NCI-H748 treated with DMSO at 0.1 percent for 48 hours (cell line): ENCODE data around the gene CNNM4.

Experiments
- DNase-seq: peaks from one replicate; lab custom pipeline; 2025; lab: John Stamatoyannopoulos, UW

The CNNM4 gene

DNA sequence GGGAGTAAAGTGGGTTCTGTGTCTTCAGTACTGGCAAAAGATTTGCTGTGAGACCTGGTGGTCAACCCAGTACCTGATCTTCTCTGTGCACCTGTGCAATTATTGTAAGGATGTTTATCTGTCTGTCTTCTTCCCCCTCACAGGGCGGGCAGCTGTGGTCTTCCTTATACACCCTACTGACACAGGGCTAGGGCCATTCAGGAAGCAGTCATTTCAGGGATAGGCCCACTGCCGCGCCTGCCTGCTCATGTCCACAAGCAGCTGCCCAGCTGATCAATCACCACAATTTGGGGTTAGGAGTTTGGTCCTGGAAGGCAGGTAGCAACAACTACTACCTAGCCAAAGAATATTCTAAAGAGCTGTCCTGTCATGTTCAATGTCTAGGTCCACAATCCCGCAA is 1.2 kb upstream of the CNNM4 start:
- DNase-seq: no peak

DNA sequence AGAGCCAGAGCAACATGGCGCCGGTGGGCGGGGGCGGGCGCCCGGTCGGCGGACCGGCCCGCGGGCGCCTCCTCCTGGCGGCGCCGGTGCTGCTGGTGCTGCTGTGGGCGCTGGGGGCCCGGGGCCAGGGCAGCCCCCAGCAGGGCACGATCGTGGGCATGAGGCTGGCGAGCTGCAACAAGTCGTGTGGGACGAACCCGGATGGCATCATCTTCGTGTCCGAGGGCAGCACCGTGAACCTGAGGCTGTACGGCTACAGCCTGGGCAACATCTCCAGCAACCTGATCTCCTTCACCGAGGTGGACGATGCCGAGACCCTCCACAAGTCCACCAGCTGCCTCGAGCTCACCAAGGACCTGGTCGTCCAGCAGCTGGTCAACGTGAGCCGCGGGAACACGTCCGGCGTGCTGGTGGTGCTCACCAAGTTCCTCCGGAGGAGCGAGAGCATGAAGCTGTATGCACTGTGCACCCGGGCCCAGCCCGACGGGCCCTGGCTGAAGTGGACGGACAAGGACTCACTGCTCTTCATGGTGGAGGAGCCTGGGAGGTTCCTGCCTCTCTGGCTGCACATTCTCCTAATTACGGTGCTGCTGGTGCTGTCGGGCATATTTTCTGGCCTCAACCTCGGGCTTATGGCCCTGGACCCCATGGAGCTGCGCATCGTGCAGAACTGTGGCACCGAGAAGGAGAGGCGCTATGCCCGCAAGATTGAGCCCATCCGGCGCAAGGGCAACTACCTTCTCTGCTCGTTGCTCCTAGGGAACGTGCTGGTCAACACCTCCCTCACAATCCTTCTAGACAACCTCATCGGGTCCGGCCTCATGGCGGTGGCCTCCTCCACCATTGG is 507 bp downstream of the CNNM4 start:
- DNase-seq: no peak

DNA sequence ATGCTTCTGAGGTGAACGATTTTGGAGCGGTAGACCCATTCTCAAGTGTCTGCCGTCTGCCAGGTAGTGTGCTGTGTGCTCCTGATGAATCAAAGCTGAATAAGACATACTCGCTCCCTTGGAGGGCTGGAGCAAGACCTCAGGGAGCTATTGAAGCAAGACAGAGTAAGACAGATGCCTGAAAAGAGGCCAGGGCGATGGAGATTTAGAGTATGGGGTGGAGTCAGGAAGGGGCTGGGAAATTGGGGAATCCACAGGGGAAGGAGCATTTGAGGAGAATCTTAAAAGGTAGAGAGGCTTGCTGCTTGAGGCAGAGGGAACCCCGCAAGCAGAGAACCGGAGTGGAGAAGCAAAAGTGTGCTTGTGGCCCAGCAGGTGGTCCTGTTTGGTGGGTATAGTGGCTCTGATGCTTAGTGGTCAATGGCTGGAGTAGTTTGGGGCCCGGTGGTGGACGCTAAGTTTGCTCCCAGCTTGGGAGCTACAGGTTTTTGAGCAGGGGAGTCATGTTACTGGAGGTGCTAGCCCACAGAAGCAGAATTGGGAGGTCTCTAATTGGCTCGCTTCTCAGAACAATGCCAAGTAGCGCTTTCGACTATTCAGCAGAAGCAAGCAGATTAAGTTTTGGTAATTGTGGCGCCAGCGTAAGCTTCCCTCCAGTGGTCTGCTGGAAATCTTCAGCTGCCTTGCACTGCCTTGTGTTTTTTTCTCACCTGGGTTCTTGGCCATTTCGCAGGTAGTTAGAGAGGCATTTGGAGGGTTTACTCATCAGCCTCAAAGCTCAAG is 2.0 kb downstream of the CNNM4 start:
- DNase-seq: peak; percentile 12

DNA sequence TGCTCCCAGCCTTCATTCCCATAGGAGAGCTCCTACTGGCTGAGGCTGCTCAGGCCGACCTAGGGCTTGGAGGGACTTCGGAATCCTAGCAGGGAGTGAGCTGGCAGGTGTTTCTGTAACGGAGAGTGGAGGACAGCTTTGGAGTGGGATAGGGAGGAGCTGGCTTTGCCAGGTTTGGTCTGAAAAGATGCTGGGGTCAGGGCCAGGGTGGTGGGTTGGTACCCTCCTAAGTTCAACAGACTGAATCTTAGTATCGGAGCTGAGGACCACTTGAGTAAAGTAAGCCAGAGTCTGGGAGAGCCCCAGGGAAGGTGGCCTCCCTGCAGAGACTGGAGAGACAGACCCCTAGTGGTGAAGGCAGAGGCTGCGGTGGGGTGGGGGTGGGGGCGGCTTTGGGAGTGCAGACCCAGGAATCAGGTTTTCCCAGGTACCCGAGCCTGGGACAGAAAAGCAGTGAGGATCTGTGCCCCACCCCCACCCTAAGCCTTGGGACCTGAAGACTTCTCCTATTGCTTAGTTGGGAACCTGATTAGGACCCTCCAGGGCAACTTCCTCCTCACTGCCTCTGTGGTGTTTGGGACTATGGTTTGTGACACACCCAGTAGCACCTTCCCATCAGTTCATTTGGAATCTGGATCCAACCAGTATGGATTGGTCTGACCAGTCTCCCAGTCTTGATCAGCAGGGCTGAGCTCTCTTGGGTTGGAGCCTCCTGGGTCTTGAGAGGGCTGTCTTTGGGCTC is 3.0 kb downstream of the CNNM4 start:
- no peak for DNase-seq

DNA sequence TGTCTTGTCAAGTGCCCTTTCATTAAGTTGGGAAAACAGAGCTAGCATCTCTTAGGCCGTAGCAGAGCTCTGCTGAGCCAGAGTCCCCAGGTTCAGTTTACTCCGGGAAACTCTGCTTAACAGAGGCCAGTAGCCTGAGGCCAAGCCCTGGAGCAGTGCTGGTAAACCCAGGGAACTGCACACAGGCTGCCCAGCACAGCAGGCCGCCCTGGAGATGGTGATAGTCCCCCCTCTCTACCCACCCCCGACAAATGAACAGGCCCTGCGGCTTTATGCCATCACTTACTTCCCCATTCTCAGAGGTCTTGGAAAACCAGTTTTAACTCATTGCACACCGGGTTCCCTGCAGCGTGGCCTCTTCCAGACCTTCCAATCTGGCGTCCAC is 3.5 kb downstream of the CNNM4 start:
- DNase-seq: no peak

DNA sequence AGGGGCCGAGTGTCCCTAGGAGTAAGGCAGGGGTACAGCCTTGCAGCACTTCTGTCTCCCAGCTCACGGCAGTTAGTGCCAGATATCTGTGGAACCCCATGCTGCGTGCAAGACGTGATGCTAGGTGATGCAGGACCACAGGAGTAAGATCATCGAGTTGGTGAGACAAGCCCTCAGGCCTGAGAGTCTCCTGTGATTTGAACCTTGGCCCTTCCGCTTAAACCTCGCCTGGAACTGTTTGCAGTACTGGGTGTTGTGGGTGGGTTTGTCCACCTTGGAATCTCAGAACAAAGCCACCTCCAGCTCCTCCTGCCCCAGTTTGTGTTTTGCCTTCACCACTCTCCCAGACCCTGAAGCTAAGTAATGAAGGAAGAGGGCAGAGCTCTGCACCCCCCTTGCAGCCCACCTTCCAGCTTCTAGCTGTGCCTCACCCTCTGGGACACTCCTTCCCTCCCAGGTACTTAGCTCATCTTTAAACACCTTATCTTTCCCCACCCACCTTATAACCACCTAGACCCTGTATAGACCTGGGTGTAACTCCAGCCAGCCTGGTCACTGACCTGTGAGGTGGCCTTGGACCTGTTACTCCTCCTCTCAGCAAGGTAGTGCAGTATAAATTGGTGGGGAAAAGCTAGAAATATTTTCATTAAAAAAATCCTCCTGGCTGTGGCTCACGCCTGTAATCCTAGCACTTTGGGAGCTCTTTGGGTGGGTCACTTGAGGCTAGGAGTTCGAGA is 6.6 kb downstream of the CNNM4 start:
- no peak for DNase-seq

DNA sequence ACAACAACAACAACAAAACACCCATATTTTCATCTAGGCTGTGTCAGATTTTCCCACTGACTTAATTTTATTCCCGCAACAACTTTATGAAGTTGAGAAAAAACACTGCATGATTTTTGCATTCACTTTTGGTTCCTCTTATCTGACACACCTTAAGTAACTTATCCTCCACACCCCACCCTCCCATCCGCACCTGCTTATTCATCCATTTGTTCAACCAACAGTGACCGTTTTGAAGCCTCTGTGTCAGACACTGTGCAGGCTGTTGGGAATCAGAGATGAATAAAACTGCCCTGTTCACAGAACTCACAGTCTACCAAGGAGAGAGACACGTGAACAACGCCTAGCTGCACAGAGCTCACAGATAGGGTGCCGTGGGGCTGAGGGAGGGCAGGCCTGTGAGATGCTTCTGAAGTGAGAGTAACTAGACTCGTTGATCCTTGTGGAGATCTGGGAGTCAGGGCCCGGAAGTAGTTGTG is 7.4 kb downstream of the CNNM4 start:
- DNase-seq: no peak

DNA sequence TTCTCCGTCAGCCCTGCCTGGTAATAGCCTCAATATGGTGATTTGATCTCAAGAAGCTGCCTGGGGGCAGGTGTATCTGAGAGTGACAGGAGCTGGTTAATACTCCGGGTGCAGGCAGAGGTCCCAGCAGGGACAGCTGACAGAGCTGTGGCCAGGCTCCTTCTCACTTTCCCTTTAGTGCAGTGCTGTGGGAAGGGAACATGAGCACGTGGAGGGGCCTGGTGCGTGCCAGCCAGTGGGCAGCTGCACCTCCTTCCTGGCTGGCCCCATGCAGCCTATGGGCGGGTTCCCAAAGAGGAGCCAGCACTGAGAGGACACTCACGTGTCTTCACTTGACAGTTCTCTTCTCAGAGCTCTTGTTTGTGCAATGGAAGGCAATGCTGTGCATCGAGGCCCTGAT is 9.1 kb downstream of the CNNM4 start:
- no peak for DNase-seq

DNA sequence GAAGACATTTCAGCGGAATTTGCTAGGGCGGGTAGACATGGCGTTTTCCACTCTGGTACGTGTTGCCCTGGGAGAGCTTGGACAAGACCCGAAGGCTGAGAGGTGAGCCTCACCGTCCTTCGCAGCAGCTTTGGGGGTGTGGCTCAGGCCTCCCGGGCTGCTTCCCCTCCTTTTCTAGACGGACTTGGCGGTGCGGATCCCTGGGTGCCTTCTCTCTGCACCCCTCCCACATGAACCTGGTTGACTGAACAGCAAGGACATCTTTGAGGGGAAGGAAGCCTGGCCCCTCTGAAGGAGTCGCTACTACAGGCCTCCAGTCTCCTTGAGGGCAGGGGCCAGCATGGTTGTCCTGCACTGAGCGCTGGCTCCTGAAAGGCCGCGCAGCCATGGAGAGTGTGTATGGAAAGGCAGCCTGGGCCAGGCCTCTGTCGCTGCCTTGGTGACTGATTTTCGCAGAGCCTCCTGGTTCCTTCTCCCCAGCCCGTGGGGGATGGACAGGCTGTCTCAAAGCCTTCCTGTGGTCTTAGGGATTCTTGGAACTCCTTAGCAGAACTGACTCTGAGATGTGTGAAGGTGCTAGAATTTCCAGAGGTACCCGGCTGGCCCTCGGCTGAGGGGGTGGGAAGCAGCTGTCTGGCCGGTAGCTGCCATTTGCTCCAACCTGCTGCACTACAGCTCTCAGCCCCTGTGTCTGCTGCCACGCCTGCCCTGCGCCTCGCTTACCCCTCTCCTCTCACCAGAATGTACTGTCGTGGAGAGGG is 9.9 kb downstream of the CNNM4 start:
- DNase-seq: no peak

DNA sequence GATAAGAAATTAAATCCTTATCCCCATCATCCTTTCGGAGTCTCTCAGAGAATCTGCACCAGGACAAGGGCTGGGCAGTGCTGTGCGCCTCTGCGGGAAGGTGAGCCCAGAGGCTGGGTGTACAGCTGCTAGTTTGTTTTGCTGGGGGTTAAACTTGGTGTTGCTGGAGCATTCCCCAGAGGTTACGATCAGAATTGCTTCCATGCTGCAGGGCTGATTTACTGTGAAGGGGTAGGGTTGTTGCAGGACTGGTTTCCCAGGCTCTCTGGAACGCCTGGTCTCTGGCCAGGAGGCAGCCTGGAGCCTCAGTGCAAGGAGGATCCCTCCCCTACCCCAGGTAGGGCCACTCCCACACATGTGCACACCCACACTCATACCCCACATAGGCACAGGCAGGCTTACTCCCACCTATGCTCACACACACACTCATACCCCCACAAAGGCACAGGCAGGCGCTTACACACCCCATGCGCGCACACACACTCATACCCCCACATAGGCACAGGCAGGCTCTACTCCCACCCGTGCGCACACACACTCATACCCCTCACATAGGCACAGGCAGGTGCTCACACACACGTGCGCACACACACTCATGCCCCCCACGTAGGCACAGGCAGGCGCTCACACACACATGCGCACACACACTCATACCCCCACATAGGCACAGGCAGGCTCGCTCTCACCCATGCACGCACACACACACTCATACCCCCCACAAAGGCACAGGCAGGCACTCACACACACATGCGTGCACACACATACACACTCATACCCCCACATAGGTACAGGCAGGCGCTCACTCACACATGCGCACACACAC is 11.3 kb downstream of the CNNM4 start:
- DNase-seq: no peak

DNA sequence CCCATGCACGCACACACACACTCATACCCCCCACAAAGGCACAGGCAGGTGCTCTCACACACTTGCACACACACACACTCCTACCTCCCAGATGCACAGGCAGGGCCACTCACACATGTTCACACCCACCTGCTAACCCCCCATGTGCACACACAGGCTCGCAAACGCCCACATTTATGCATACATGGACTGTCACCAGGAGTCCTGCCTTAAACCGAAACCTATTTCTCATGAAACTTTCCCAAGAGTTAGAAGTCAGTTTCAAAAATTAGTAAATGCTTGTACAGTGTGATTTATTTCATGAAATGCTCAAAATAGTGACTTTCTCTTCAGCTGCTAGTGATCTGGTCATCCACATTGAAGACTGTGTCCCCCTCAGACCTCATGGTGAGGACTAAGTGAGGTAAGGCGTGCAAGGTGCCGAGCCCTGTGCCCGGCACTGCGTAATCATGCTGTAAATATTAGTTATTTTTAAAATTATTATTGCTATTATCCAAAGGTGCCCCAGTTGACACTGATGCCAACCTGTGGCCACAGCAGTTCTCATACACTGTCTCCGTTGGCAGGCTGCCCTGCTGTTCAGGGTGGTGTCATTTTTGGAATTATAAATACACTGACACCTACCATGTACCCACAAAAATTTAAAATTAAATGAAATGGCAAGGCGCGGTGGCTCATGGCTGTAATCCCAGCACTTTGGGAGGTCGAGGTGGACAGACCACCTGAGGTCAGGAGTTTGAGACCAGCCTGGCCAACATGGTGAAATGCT is 12.4 kb downstream of the CNNM4 start:
- DNase-seq: no peak

DNA sequence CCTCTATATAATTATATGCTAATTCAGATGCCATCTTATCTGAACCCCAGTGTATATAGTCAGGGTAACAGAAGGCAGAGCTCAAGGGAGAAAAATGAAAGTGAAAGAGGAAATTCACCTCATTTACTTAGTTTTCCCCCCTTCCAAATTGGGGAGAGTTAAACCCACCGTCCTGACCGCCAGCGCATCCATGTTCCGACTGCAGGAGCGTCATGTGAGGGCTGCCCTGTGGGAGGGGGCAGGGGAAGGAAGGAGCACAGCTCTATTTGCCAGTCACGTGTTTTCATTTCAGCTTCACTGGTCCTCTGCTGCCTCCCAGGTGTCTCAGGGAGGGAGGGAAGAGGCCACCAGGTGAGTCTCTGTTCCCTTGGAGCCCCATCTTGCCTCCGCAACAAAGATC is 13.2 kb downstream of the CNNM4 start:
- no peak for DNase-seq

DNA sequence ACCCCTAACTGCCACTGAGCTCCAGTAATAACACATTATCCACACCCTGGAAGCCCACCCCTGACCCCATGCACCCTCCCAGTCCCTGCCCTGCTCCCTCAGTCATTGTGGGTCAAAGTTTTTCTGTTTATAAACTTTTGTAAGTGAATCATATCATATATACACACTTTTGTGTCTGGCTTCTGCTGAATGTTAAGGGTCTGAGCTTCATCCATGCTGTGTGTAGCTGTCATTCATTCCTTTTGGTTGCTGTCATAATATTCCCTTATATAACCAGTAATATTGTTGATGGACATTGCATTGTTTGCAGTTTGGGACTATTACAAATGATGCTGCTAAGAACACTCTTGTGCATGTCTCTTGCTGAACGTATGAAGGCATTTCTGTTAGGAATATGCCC is 14.5 kb downstream of the CNNM4 start:
- no peak for DNase-seq

DNA sequence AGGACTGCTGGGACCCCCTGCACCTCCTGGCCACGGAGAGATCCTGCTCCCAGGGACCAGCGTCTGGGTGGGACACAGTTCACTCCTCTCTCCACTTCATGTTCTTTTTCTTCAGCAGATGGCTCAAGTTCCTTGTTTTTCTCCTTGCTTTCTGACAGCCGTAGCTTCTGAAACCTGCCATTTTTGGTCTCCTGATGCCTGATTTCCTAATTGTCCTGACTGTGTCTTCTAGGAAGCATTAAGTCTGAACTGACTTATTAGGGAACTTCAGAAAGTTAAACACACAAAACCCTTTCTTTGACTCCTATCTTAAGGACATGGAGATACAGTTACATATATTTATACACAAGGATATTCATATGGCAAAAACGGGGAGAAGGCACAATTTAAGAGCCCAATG is 22.7 kb downstream of the CNNM4 start:
- no peak for DNase-seq

DNA sequence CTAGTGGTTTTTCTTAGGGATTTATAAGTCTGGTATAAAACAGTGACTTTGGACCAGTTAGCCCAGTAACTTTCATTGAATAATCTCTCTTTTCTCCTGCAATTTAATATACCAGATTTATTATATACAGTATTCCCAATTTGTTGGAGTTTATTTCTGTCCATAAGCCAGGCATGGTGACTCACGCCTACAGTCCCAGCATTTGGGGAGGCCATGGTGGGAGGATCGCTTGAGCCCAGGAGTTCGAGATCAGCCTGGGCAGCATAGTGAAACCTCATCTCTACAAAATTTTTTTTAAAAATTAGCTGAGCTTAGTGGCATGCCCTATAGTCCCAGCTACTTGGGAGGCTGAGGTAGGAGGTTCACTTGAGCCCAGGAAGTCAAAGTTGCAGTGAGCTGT is 26.7 kb downstream of the CNNM4 start:
- DNase-seq: no peak

DNA sequence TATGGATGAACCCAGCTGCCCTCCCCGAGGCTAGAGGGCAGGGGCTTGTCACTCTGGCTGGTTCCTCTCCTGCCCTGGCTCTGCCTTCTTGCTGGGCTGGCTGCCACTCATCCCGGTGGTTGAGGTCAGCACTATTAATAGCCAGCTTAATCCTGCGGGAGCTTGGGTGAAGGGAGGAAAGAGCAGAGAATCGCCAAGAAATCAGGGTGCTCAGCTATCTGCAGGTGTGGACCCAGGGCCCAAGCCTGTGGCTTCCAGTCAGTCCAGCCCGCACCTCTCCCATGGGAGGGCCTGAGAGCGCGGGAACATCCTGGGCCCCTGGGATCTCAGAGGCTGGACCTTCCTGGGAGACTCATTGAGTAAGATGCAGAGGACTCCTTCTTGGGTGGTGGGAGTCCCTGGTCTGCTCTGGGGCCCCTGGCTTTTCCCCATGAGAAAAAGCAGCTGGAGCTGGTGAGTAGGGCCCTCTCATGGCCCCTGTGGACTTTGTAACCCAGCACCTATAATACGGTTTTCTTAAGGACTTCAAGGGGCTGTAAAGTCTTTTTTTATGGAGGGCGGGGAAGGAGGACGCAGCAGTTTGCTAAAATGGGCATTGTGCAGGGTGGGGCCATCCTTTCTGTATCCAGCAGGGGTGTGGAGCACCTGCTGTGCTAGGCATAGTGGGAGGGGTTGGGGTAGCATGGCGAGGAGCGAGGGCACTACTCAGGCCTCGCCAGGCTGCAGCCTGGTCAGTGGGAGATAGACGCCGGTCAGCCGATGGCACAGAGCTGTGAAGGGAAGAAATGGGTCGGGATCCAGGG is 27.9 kb downstream of the CNNM4 start:
- DNase-seq: no peak

DNA sequence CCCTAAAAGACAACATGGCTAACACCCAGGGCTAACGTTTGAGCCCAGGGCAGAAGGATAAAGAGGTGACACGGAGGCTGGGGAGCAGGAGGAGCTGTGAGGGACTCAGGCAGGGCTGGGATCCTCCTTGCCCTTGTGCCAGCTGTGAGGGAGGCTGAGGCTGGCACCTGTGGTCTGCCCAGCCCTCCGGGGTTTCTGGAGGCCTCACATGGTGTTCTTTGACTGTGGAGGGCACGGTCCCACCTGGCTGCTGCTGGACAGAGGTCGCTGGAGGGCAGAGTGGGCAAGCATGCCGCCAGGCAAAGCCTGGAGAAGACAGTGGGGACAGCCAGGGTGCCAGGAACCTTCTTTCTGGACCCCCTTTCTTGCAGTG is 28.5 kb downstream of the CNNM4 start:
- no peak for DNase-seq
